HepG2 (cell line): ENCODE results near the gene HDAC4. TPM values are rescaled to one million over a fixed set of nuclear protein-coding genes. Genes with fewer than 3 reads are reported as not detected.

Experiments used
- ADNP ChIP-seq: sonication (generic); formaldehyde crosslinking; IDR thresholded peaks from 2 replicates; pipeline ENCODE4 v1.4.0; 2020; ENCODE audit warnings: missing genetic modification reagents
- AFF4 ChIP-seq: sonication (generic); formaldehyde crosslinking; IDR thresholded peaks from 2 replicates; pipeline ENCODE4 v1.4.0; 2020; ENCODE audit warnings: missing genetic modification reagents
- ESRRA ChIP-seq: sonication (generic); formaldehyde crosslinking; IDR thresholded peaks from 2 replicates; pipeline ENCODE4 v1.5.1; 2020; ENCODE audit warnings: mild to moderate bottlenecking, low read depth, missing genetic modification reagents
- IKZF1 ChIP-seq: fragments of 450-650 bp; IDR thresholded peaks from 2 replicates; pipeline ENCODE4 v1.7.1; 2016
- MEF2D ChIP-seq: sonication (generic); formaldehyde crosslinking; IDR thresholded peaks from 2 replicates; pipeline ENCODE4 v1.5.1; 2020; ENCODE audit warnings: mild to moderate bottlenecking, missing genetic modification reagents
- POGZ ChIP-seq: sonication (generic); formaldehyde crosslinking; IDR thresholded peaks from 2 replicates; pipeline ENCODE4 v1.4.0; 2020; ENCODE audit warnings: mild to moderate bottlenecking, missing genetic modification reagents
- PTBP1 ChIP-seq: fragments of 200-400 bp; formaldehyde crosslinking; IDR thresholded peaks from 2 replicates; pipeline ENCODE4 v1.6.1; 2018; ENCODE audit warnings: low read length, low read depth; ENCODE audit not compliant: poor library complexity, severe bottlenecking
- REL ChIP-seq: sonication (generic); formaldehyde crosslinking; conservative IDR thresholded peaks from 2 replicates; pipeline ENCODE4 v1.8.0; 2022; ENCODE audit warnings: mild to moderate bottlenecking, missing genetic modification reagents, moderate library complexity
- SNAI1 ChIP-seq: sonication (generic); formaldehyde crosslinking; IDR thresholded peaks from 2 replicates; pipeline ENCODE4 v1.5.0; 2020; ENCODE audit warnings: mild to moderate bottlenecking, missing genetic modification reagents, borderline replicate concordance
- TFAP4 ChIP-seq: sonication (generic); IDR thresholded peaks from 2 replicates; pipeline ENCODE4 v1.6.1; 2016; ENCODE audit warnings: low read depth, borderline replicate concordance
- ZBTB38 ChIP-seq: sonication (generic); formaldehyde crosslinking; IDR thresholded peaks from 2 replicates; pipeline ENCODE4 v1.5.1; 2020; ENCODE audit warnings: mild to moderate bottlenecking, missing genetic modification reagents
- ZNF136 ChIP-seq: sonication (generic); formaldehyde crosslinking; IDR thresholded peaks from 2 replicates; pipeline ENCODE4 v1.8.1; 2022; ENCODE audit warnings: low read depth, mild to moderate bottlenecking, moderate library complexity, missing genetic modification reagents
- ZNF275 ChIP-seq: sonication (generic); formaldehyde crosslinking; IDR thresholded peaks from 2 replicates; pipeline ENCODE4 v1.8.0; 2022; ENCODE audit warnings: missing genetic modification reagents, mild to moderate bottlenecking, inconsistent platforms, borderline replicate concordance
- ZNF460 ChIP-seq: sonication (generic); formaldehyde crosslinking; IDR thresholded peaks from 2 replicates; pipeline ENCODE4 v1.5.1; 2020; ENCODE audit warnings: missing genetic modification reagents, mild to moderate bottlenecking, borderline replicate concordance
- ZNF766 ChIP-seq: sonication (generic); formaldehyde crosslinking; IDR thresholded peaks from 2 replicates; pipeline ENCODE4 v1.5.0; 2020; ENCODE audit warnings: missing genetic modification reagents, borderline replicate concordance
- ZNF816 ChIP-seq: sonication (generic); formaldehyde crosslinking; IDR thresholded peaks from 2 replicates; pipeline ENCODE4 v1.8.0; 2022; ENCODE audit warnings: missing genetic modification reagents, mild to moderate bottlenecking, borderline replicate concordance
- polyA plus RNA-seq, 8 experiments: library from polyadenylated mRNA; depleted of rRNA in 3 of 8; stranded (reverse) in 7 of 8; unstranded in 1 of 8; fragments of >200 nt; fragmentation: Illumina TruSeq in 4 of 8; extraction: Trizol in 4 of 8; gene quantifications; 2 replicates each; pipeline versions ENCODE4 v1.2.1 to v1.2.3, GENCODE V29; 2011 to 2016; ENCODE audit warnings: low read depth in 4 of 8, missing spikeins in 1 of 8, mixed read lengths in 1 of 8; ENCODE audit not compliant: insufficient read depth in 1 of 8
- total RNA-seq, 5 experiments: library from RNA; depleted of rRNA; stranded (reverse); fragments of >200 nt; fragmentation: Illumina TruSeq; extraction: Trizol; gene quantifications; 2 replicates each; pipeline ENCODE4 v1.2.3, GENCODE V29; 2016; ENCODE audit warnings: low read depth in 1 of 5
- TF ChIP-seq, protein P1 (sequence below): sonication (generic); formaldehyde crosslinking; IDR thresholded peaks from 2 replicates; pipeline ENCODE4 v1.4.0; 2020; ENCODE audit warnings: mild to moderate bottlenecking, missing genetic modification reagents
- TF ChIP-seq, protein P2 (sequence below): sonication (generic); formaldehyde crosslinking; IDR thresholded peaks from 2 replicates; pipeline ENCODE4 v1.4.0; 2020; ENCODE audit warnings: missing genetic modification reagents

The HDAC4 gene
- total and polyA plus RNA-seq, 2 of the 13 experiments (the other 11 are each of a cell fraction or from before 2014, with no cell fraction given), result 10.1 to 11.5 TPM

DNA sequence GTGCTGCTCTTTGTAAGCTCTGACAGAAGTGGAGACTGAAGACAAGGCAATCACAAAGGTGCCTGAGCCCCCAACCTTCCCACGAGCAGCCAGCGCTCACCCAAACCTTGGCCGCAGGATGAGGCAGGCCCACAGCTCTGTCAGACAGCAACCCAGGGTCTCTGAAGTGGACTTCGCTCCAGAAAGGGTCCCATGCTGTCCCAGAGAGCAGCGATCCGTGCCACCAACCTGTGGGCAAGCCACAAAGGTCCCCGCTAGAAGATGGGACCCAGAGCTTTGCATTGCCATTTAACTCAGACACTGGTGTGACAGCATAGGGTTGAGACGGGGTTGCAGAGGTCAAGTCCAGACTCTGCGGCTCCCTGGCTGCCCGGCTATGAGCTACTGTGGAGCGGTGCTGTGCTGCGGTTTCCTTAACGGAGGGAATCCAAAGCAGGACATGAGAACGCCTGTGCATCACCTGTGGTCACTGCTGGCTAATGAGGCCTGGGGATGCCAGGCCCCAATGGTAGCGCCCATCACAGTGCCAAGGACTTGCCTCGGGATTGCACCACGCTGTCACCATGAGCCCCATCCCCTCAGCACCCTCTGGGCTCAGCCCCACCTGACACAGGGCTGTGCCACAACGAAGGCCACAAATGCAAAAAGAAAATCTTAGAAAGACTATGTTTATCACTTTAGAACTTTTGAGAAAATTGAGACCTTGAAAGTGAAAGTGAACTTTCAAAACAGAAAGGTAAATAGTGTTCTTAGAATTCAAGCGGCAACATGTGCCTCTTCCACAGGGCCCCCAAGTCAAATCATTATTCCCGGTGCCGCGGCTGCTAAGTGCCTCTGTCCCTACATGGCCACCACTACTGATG, 103.4 kb downstream of the HDAC4 start (continued):
- TF ChIP-seq MEF2D (CRISPR knock-in tag), result no peak; the same call in 1 of the 2 replicates
- TF ChIP-seq SNAI1, result no peak
- TF ChIP-seq ADNP (CRISPR knock-in tag), result no peak
- no peak for TF ChIP-seq ZNF275 (CRISPR knock-in tag)
- peak; percentile 10; the same call in 1 of the 2 replicates for TF ChIP-seq TFAP4
- TF ChIP-seq IKZF1, result no peak
- no peak for TF ChIP-seq POGZ
- no peak for TF ChIP-seq ZNF136 (CRISPR knock-in tag)
- TF ChIP-seq PTBP1, result no peak
- TF ChIP-seq ZNF816 (CRISPR knock-in tag), result no peak
- TF ChIP-seq, protein P1, sequence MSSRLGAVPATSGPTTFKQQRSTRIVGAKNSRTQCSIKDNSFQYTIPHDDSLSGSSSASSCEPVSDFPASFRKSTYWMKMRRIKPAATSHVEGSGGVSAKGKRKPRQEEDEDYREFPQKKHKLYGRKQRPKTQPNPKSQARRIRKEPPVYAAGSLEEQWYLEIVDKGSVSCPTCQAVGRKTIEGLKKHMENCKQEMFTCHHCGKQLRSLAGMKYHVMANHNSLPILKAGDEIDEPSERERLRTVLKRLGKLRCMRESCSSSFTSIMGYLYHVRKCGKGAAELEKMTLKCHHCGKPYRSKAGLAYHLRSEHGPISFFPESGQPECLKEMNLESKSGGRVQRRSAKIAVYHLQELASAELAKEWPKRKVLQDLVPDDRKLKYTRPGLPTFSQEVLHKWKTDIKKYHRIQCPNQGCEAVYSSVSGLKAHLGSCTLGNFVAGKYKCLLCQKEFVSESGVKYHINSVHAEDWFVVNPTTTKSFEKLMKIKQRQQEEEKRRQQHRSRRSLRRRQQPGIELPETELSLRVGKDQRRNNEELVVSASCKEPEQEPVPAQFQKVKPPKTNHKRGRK, result 0 out of 2 replicates have a peak, but pooled peaks have one; percentile 40
- no peak for TF ChIP-seq REL (CRISPR knock-in tag)
- no peak for TF ChIP-seq ZNF460
- TF ChIP-seq ESRRA, result peak; percentile 36; the same call in 1 of the 2 replicates
- peak; percentile 49; the same call in 1 of the 2 replicates for TF ChIP-seq ZBTB38 (CRISPR knock-in tag)
- no peak for TF ChIP-seq ZNF766 (CRISPR knock-in tag)
- TF ChIP-seq, protein P2, sequence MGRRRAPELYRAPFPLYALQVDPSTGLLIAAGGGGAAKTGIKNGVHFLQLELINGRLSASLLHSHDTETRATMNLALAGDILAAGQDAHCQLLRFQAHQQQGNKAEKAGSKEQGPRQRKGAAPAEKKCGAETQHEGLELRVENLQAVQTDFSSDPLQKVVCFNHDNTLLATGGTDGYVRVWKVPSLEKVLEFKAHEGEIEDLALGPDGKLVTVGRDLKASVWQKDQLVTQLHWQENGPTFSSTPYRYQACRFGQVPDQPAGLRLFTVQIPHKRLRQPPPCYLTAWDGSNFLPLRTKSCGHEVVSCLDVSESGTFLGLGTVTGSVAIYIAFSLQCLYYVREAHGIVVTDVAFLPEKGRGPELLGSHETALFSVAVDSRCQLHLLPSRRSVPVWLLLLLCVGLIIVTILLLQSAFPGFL, result no peak
- no peak for TF ChIP-seq AFF4 (CRISPR knock-in tag)
